Ecto neural progenitor cell (in vitro differentiated cells): ENCODE measurements around the gene NFATC1.
A peak's percentile ranks its signal among the peaks of the same experiment; 100 is the strongest.

Source experiments
- DNase-seq: peaks from one replicate; pipeline ENCODE4 v3.0.0-alpha.2; 2018; ENCODE audit warnings: low spot score

Gene NFATC1

GRCh38 chr18:79534356-79534755, 138.6 kb downstream of the NFATC1 start:
- DNase-seq, result no peak

GRCh38 chr18:79537758-79538157, 142.0 kb downstream of the NFATC1 start:
- no peak for DNase-seq

GRCh38 chr18:79538635-79539034, 142.9 kb downstream of the NFATC1 start:
- DNase-seq, result no peak

- DNase-seq, result no peak
Measured at GRCh38 chr18:79540161-79540903, 144.6 kb downstream of the NFATC1 start.

- no peak for DNase-seq
Measured at GRCh38 chr18:79540904-79541282, 145.2 kb downstream of the NFATC1 start.

- DNase-seq, result no peak
Measured at GRCh38 chr18:79542213-79542612, 146.5 kb downstream of the NFATC1 start.

GRCh38 chr18:79542876-79543750, 147.4 kb downstream of the NFATC1 start:
- DNase-seq, result no peak

GRCh38 chr18:79543861-79544385, 148.2 kb downstream of the NFATC1 start:
- DNase-seq, result no peak

GRCh38 chr18:79544386-79544963, 148.7 kb downstream of the NFATC1 start:
- no peak for DNase-seq

- no peak for DNase-seq
Measured at GRCh38 chr18:79545255-79545654, 149.5 kb downstream of the NFATC1 start.

GRCh38 chr18:79545736-79546171, 150.0 kb downstream of the NFATC1 start:
- DNase-seq, result peak; percentile 47

GRCh38 chr18:79546781-79547272, 151.1 kb downstream of the NFATC1 start:
- DNase-seq, result no peak

- no peak for DNase-seq
Measured at GRCh38 chr18:79547413-79548076, 151.8 kb downstream of the NFATC1 start.

- no peak for DNase-seq
Measured at GRCh38 chr18:79548077-79548450, 152.3 kb downstream of the NFATC1 start.

GRCh38 chr18:79548621-79548985, 152.9 kb downstream of the NFATC1 start:
- no peak for DNase-seq

- DNase-seq, result no peak
Measured at GRCh38 chr18:79548986-79549637, 153.4 kb downstream of the NFATC1 start.

- no peak for DNase-seq
Measured at GRCh38 chr18:79549638-79550000, 153.9 kb downstream of the NFATC1 start.

GRCh38 chr18:79552140-79552631, 156.5 kb downstream of the NFATC1 start:
- no peak for DNase-seq

- no peak for DNase-seq
Measured at GRCh38 chr18:79552696-79553095, 157.0 kb downstream of the NFATC1 start.

- DNase-seq, result no peak
Measured at GRCh38 chr18:79553154-79553553, 157.4 kb downstream of the NFATC1 start.

GRCh38 chr18:79553696-79554095, 158.0 kb downstream of the NFATC1 start:
- no peak for DNase-seq
